Sigmoid colon (tissue), 4 donors: ENCODE data around the gene MIDN.

Experiments
- POLR2A ChIP-seq, 2 donors: fragments of 450-650 bp; IDR thresholded peaks; one replicate each; pipeline ENCODE4 v1.6.1; 2016; ENCODE audit warnings: antibody characterized with exemption in 2 of 2, mild to moderate bottlenecking in 2 of 2, moderate library complexity in 2 of 2
- POLR2AphosphoS5 ChIP-seq, 4 donors: sonication (generic); formaldehyde crosslinking; IDR thresholded peaks; one replicate each; pipeline ENCODE4 v1.6.1; 2017; ENCODE audit warnings: antibody characterized with exemption in 4 of 4
- TF ChIP-seq, protein P1 (sequence below), 4 experiments: fragments of 450-650 bp in 3 of 4; fragments of 200-600 bp in 1 of 4; IDR thresholded peaks; one replicate each; pipeline ENCODE4 v1.5.1; 2016 to 2019; ENCODE audit warnings: antibody characterized with exemption in 4 of 4, mild to moderate bottlenecking in 3 of 4, moderate library complexity in 2 of 4

DNA sequence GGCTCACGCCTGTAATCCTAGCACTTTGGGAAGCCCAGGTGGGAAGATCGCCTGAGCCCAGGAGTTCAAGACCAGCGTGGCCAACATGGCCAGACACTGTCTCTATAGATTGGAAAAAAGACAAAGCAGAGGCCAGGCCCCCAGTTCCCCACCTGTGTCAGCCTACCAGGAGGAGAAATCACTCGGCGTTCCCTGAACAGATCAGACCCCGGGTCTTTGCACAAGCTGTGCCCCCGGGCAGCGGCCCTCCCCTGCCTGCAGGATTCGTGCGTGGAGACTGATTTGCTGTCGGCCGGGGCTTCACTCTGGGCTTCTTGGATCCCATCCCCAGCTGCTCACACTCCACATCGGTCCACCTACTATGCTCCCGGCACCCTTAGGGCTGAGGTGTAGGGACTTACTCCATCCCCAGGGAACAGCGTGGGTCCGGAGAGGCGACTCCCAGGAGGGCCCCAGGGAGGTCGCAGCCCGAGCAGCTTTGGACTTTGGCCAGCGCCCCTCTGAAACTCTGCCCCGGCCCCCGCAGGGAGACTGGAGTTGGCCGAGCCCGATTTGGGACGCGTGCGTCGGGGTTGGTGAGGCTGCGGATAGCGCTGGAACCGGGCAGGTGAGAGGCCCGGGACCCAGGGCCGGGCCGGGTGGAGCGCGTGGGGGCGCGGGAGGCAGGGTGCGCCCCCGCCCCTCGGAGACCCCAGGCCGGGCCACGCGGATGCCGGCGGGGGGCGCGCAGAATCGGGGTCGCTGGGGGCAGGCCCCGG lies 36.8 kb downstream of the MIDN start:
- no peak for TF ChIP-seq POLR2AphosphoS5 (IDR thresholded peaks at IDR 0.05)
- TF ChIP-seq, protein P1, sequence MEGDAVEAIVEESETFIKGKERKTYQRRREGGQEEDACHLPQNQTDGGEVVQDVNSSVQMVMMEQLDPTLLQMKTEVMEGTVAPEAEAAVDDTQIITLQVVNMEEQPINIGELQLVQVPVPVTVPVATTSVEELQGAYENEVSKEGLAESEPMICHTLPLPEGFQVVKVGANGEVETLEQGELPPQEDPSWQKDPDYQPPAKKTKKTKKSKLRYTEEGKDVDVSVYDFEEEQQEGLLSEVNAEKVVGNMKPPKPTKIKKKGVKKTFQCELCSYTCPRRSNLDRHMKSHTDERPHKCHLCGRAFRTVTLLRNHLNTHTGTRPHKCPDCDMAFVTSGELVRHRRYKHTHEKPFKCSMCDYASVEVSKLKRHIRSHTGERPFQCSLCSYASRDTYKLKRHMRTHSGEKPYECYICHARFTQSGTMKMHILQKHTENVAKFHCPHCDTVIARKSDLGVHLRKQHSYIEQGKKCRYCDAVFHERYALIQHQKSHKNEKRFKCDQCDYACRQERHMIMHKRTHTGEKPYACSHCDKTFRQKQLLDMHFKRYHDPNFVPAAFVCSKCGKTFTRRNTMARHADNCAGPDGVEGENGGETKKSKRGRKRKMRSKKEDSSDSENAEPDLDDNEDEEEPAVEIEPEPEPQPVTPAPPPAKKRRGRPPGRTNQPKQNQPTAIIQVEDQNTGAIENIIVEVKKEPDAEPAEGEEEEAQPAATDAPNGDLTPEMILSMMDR (IDR thresholded peaks at IDR 0.05): no peak
- no peak for TF ChIP-seq POLR2A (IDR thresholded peaks at IDR 0.05)
